ENCODE results near the gene HOXD12.
A peak's percentile ranks its signal among the peaks of the same experiment; 100 is the strongest.

HOXD12 gene

GRCh38 chr2:176106581-176107539 is 7.3 kb downstream of the HOXD12 start, which contains the start of gene HOXD11:
Gene HOXD11 (plus strand): TSS chr2:176107280. CDS start chr2:176107356, 76 bp downstream.
- DNase-seq, result no peak

DNA sequence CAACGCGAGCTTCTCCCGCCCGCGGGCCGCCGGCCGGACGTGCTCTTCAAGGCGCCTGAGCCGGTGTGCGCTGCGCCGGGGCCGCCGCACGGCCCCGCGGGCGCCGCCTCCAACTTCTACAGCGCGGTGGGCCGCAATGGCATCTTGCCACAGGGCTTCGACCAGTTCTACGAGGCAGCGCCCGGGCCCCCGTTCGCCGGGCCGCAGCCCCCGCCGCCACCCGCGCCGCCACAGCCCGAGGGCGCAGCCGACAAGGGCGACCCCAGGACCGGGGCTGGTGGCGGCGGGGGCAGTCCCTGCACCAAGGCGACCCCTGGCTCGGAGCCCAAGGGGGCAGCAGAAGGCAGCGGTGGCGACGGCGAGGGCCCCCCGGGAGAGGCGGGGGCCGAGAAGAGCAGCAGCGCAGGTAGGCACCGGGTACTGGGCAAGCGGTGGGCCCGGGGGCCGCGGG is 8.2 kb downstream of the HOXD12 start:
- DNase-seq, result no peak

GRCh38 chr2:176109192-176109901 is 9.8 kb downstream of the HOXD12 start:
- no peak for DNase-seq

DNA sequence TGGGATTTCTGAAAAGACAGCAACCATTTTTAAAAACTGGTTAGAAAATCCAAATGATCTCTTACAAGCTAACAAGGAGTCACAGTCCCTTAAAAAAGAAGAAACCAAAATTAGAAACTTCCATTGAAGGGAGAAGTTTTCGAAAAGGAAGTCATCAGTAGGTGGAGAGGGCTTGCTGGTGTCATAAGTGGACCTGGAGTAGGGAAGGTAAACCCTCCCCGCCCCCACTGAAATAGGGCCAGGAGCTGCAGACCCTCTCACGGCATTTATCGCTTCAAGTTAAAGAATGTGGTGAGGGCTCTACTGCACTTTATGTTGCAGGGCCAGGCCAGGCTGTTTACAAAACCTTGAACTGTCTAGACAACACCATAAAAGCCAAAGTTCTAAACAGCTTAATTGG is 10.4 kb downstream of the HOXD12 start:
- DNase-seq, result no peak

GRCh38 chr2:176110415-176111308 is 11.1 kb downstream of the HOXD12 start:
- no peak for DNase-seq

GRCh38 chr2:176111309-176111663 is 11.7 kb downstream of the HOXD12 start:
- DNase-seq, result peak; percentile 85

GRCh38 chr2:176111846-176112374 is 12.3 kb downstream of the HOXD12 start:
- DNase-seq, result no peak

GRCh38 chr2:176112375-176113302 is 13.0 kb downstream of the HOXD12 start:
- DNase-seq, result no peak

- DNase-seq, result no peak
These were observed 14.7 kb downstream of the HOXD12 start for GRCh38 chr2:176114120-176114929.

- no peak for DNase-seq
These were observed 15.5 kb downstream of the HOXD12 start for GRCh38 chr2:176114930-176115625.

DNA sequence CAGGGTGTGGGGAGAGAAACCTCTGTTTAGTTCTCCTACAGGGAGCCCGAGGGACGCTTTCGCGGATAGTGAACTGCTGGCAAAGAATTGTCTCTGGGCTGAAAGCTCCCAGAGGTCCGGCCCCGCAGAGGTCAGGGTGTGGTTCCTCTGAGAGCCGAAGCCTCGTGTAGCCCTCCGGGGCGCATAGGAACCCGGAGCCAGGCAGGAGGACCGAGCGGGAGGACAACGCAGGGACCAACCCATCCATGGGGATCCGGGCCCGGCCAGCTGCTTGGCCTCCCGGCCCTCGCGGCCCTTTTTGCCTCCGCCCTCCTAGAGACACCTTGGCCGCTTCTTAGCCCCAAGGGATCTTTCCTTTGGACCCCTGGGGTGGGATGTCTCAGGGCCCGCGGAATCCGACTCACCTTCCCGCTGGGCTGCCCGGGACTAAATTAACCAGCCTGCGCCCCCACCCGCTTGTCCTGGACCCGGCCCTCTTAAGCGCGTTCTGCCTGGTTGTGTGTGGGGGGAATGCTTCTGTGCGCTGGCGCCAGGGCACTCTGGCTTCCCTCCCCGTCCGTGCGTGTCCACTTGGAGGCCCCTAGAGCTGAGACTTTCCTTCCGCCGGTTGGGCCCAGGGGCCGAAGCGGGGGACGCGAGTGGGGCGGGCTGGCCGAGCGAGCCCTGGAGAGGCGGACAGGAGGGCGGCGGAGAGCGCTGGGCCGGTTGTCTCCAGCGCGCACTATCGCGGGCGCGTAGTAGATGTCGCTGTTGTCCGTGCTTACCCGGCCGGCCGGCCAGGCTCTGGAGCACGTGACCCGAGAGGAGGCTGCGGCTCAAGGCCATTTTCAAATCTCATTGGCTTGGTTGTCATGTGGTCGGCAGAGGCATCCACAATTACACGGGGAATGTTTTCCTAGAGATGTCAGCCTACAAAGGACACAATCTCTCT is 16.6 kb downstream of the HOXD12 start, which contains the start of gene HOXD10:
TSS of gene HOXD10 (plus strand) at position 896 of the 931 bp plus-strand sequence. CDS start 56 bp downstream, outside the sequence.
- peak; percentile 87 for DNase-seq

DNA sequence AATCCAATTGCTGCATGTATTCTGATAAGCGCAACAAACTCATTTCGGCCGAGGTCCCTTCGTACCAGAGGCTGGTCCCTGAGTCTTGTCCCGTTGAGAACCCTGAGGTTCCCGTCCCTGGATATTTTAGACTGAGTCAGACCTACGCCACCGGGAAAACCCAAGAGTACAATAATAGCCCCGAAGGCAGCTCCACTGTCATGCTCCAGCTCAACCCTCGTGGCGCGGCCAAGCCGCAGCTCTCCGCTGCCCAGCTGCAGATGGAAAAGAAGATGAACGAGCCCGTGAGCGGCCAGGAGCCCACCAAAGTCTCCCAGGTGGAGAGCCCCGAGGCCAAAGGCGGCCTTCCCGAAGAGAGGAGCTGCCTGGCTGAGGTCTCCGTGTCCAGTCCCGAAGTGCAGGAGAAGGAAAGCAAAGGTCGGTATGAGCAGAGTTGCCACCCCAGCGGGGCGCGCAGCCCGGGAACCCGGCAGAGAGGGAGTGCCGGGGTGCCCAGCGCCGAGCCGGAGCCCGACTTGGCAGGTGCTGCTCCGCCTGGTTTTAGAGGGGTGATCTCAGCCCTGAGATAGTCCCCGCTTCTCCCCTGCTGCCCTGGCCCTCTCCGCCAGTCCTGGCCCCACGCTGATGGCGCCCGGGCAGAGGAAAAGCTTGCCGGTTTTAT is 17.7 kb downstream of the HOXD12 start:
- DNase-seq, result no peak

DNA sequence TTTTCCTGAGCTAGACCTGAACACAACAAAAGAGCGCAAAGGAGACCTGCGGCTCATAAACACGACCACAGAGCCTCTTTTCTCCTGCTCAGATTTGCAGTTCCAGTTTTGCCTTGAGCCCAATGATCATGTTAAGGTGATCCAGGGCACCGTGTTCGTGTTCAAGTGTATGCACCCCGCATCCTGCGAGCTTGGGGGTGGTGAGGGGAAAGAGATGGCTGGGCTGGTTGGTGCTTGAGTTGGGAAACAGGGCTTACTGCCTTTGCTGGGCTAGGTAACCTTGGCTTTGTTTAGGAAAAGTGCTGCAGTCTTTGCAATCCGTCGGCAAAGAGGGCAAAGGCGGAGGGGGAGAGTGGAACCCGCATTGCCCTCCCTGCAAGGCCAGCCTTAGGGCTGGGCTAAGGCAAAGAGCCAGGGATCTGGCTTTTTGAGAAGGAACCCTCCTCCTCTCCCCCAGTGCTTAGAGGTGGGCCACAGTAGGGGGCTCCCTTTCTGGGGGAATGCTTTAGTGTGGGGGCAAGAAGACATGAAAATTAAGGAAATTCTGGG is 18.3 kb downstream of the HOXD12 start:
- no peak for DNase-seq

DNA sequence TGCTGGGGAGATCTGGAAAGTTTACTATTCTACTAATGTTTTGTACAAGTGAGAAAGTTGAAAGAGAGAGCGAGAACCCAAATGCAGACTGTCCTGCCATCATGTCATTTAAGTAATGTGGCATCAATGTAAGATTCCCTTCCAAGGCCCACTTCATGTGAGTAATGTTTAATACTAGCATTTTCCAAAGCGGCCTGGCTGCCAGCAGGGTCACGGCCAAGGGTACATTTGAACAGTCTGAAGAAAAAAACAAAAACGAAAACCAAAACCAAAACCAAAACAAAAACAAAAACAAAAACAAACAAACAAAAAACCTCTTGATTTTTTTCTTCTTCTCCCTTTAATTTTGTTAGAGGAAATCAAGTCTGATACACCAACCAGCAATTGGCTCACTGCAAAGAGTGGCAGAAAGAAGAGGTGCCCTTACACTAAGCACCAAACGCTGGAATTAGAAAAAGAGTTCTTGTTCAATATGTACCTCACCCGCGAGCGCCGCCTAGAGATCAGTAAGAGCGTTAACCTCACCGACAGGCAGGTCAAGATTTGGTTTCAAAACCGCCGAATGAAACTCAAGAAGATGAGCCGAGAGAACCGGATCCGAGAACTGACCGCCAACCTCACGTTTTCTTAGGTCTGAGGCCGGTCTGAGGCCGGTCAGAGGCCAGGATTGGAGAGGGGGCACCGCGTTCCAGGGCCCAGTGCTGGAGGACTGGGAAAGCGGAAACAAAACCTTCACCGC is 19.2 kb downstream of the HOXD12 start:
- DNase-seq, result peak; percentile 42

DNA sequence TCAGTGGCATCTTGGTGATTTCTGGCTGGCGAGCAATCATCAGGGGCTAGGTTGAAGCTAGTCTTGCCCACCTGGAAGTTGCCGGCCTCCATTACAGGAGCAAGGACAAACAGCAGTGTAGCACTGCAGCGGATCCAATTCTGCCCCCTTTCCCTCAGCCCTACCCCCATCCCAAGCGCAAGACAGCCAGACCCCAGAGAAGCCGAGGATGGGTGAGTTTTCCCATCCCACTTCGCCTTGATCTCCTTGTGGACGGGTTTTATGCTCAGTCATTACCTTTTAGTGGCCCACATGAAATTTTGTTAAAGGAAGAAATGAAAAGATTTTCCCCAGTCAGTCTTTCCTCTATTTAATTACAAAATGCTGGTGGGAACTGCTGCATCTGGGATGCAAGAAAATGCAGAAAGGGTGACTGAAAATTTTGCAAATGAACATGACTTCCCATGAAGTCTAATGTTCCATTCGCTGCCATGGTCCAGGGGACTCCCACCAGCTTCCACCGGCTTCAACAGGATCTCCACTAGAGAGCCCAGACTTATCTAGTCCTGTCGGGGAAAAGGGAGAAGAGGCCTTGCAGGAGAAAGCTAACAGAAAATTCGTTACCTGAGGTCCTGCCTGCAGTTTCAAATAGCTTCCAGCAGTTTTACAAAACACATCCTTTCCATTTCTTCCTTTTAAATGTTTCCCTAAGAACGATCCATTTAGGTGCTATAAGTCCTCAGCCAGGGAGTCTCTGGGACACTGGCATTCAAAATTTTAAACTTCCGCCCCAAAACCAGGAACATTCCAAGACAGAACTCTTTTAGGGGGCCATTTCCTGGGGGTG is 21.0 kb downstream of the HOXD12 start:
- DNase-seq, result no peak
